HEK293T (cell line): Measurements from ENCODE around the gene ARL6IP1.
"Not testable (repeated sequence)": the region's sequence is repeated elsewhere in the genome, so short reads cannot be mapped to it uniquely, and the experiment has no call there.

ENCODE experiments used
- ARNT ChIP-seq: fragments of 450-650 bp; IDR thresholded peaks from 2 replicates; pipeline ENCODE4 v1.6.1; 2017; ENCODE audit warnings: mild to moderate bottlenecking
- BHLHE40 ChIP-seq: fragments of 450-650 bp; IDR thresholded peaks from 2 replicates; pipeline ENCODE4 v1.6.1; 2016; ENCODE audit warnings: mild to moderate bottlenecking, moderate library complexity, borderline replicate concordance
- CTBP1 ChIP-seq: fragments of 450-650 bp; IDR thresholded peaks from 2 replicates; pipeline ENCODE4 v1.6.1; 2016; ENCODE audit warnings: borderline replicate concordance
- FOXA1 ChIP-seq: fragments of 450-650 bp; IDR thresholded peaks from 2 replicates; pipeline ENCODE4 v1.6.1; 2016; ENCODE audit warnings: mild to moderate bottlenecking
- FOXK2 ChIP-seq: fragments of 450-650 bp; IDR thresholded peaks from 2 replicates; pipeline ENCODE4 v1.6.1; 2016; ENCODE audit warnings: mild to moderate bottlenecking
- FOXM1 ChIP-seq: fragments of 450-650 bp; IDR thresholded peaks from 2 replicates; pipeline ENCODE4 v1.6.1; 2017; ENCODE audit warnings: mild to moderate bottlenecking, borderline replicate concordance
- HDGF ChIP-seq: fragments of 450-650 bp; IDR thresholded peaks from 2 replicates; pipeline ENCODE4 v1.6.1; 2017; ENCODE audit warnings: antibody characterized with exemption, borderline replicate concordance
- LEF1 ChIP-seq: fragments of 450-650 bp; IDR thresholded peaks from 2 replicates; pipeline ENCODE4 v1.6.1; 2017; ENCODE audit warnings: mild to moderate bottlenecking, borderline replicate concordance
- NFRKB ChIP-seq: fragments of 450-650 bp; IDR thresholded peaks from 2 replicates; pipeline ENCODE4 v1.6.1; 2016; ENCODE audit warnings: mild to moderate bottlenecking, moderate library complexity
- PKNOX1 ChIP-seq: fragments of 450-650 bp; IDR thresholded peaks from 2 replicates; pipeline ENCODE4 v1.6.1; 2016
- SP1 ChIP-seq: fragments of 450-650 bp; IDR thresholded peaks from 2 replicates; pipeline ENCODE4 v1.6.1; 2017
- SUZ12 ChIP-seq: fragments of 450-650 bp; IDR thresholded peaks from 2 replicates; pipeline ENCODE4 v1.6.1; 2016; ENCODE audit warnings: mild to moderate bottlenecking
- TARDBP ChIP-seq: fragments of 450-650 bp; IDR thresholded peaks from 2 replicates; pipeline ENCODE4 v1.6.1; 2016
- ZNF384 ChIP-seq: fragments of 450-650 bp; IDR thresholded peaks from 2 replicates; pipeline ENCODE4 v1.6.1; 2016

GRCh38 chr16:18774651-18775050 lies 26.7 kb downstream of the ARL6IP1 start:
- TF ChIP-seq FOXA1, ARNT, FOXK2, FOXM1, HDGF, ZNF384, SUZ12, TARDBP, BHLHE40, CTBP1, PKNOX1, SP1, NFRKB, LEF1: not testable (repeated sequence)
